ENCODE results near the gene SAP30BP. TPM values are rescaled to one million over a fixed set of nuclear protein-coding genes. Genes with fewer than 3 reads are reported as not detected.

The SAP30BP gene
- total RNA-seq, 1 experiment from 2014 or later: 149 TPM

GRCh38 chr17:75752405-75752709, 85.2 kb downstream of the SAP30BP start:
- RAD21 ChIA-PET (ENCODE audit: low non-redundant PET in 1 of 2, low total read pairs in 2 of 2, uncharacterized antibody in 2 of 2, unreplicated experiment in 2 of 2): no interaction called here
- Histone ChIP-seq H3K36me3 (ENCODE audit: control insufficient read depth in 1 of 2, insufficient read depth in 2 of 2, low read length in 2 of 2) (peaks cover 35 to 85% of the 10 kb centered on the region in 2 experiments), H3K4me3 (replicated peaks in 1 of 2; ENCODE audit: low read depth in 1 of 2, low read length in 2 of 2) (no peak overlapping the region), H3K4me2 (ENCODE audit: low read length) (no peak overlapping the region), H3K27ac (ENCODE audit: low read depth, low read length) (no peak overlapping the region), H3K9me2 (ENCODE audit: insufficient read depth) (no peaks in the 10 kb centered on the region), H2AFZ (ENCODE audit: low read depth, low read length, poor library complexity, severe bottlenecking) (no peak overlapping the region), H3K9ac (ENCODE audit: low read length) (no peak overlapping the region), H3K79me2 (ENCODE audit: insufficient read depth, low read length) (no peaks in the 10 kb centered on the region; the same call in 1 of the 2 replicates), H3K4me1 (ENCODE audit: control insufficient read depth in 1 of 2, insufficient read depth in 2 of 2, low read length in 2 of 2) (peaks cover 0 to 3% of the 10 kb centered on the region in 2 experiments; a peak in 1 of 4 replicates), H3K9me3 (ENCODE audit: control insufficient read depth in 1 of 2, insufficient read depth in 1 of 2, low read depth in 1 of 2, low read length in 2 of 2) (no peaks in the 10 kb centered on the region), H3K27me3 (ENCODE audit: insufficient read depth, low read length) (no peaks in the 10 kb centered on the region), H4K20me1 (ENCODE audit: insufficient read depth) (no peaks in the 10 kb centered on the region; the same call in 1 of the 2 replicates)
- no TSS peak for BruUV-seq (replicated peaks)
- DNase-seq (ENCODE audit: low read depth, low spot score) (no peak), ATAC-seq (no peak)
- intact Hi-C loops (cut with micrococcal nuclease): loop anchor here (10.0 kb wide), 1 partner anchor 328 kb away; no protein-coding TSS in a partner anchor
- CTCF ChIA-PET: interaction anchor here (1.5 to 1.8 kb wide), 2 partner anchors 14 to 73 kb away, joined by 3 to 4 read pairs; no protein-coding TSS in a partner anchor
- no peak for TF ChIP-seq EGR1 (IDR thresholded peaks at IDR 0.05; ENCODE audit: low read depth)
- TF ChIP-seq SIN3A (IDR thresholded peaks at IDR 0.05; ENCODE audit: low read depth): no peak
- no peak for TF ChIP-seq SP1 (IDR thresholded peaks at IDR 0.05; ENCODE audit: low read depth)
- no peak for TF ChIP-seq RAD21 (IDR thresholded peaks at IDR 0.05; ENCODE audit: low read depth)
- TF ChIP-seq EZH2phosphoT487 (IDR thresholded peaks at IDR 0.05; ENCODE audit: borderline replicate concordance): no peak
- no peak for TF ChIP-seq FOSL1 (IDR thresholded peaks at IDR 0.05; ENCODE audit: low read depth)
- TF ChIP-seq POLR2AphosphoS5 (IDR thresholded peaks at IDR 0.05; ENCODE audit: low read depth, low read length): peak; percentile 14; the same call in 1 of the 2 replicates
- TF ChIP-seq TCF7L2 (IDR thresholded peaks at IDR 0.05; ENCODE audit: borderline replicate concordance, extremely low read depth, insufficient read depth, insufficient read length): no peak
- TF ChIP-seq POLR2A (IDR thresholded peaks at IDR 0.05; ENCODE audit: borderline replicate concordance, extremely low read depth, insufficient read depth, insufficient read length): no peak
- POLR2A ChIA-PET: no interaction called here

- no peak overlapping the region for H3K4me3 ChIP-seq (replicated peaks in 1 of 2; ENCODE audit: low read depth in 1 of 2, low read length in 2 of 2)
- no peaks in the 10 kb centered on the region for H3K4me1 ChIP-seq (ENCODE audit: control insufficient read depth in 1 of 2, insufficient read depth in 2 of 2, low read length in 2 of 2)
- ChIA-PET POLR2A (interaction anchor here (1.0 kb wide), 1 partner anchor 27 kb away, joined by 3 read pairs; no protein-coding TSS in a partner anchor), CTCF (interaction anchor here (1.0 to 1.8 kb wide), 3 partner anchors 9 to 73 kb away, joined by 3 to 4 read pairs (median 3); no protein-coding TSS in a partner anchor), RAD21 (ENCODE audit: low non-redundant PET in 1 of 2, low total read pairs in 2 of 2, uncharacterized antibody in 2 of 2, unreplicated experiment in 2 of 2) (no interaction called here)
- H3K4me2 ChIP-seq (ENCODE audit: low read length): no peak overlapping the region
- no peak overlapping the region for H3K9ac ChIP-seq (ENCODE audit: low read length)
- no peak overlapping the region for H3K27ac ChIP-seq (ENCODE audit: low read depth, low read length)
- intact Hi-C loops (cut with micrococcal nuclease): loop anchor here (10.0 kb wide), 1 partner anchor 328 kb away; no protein-coding TSS in a partner anchor
- H3K36me3 ChIP-seq (ENCODE audit: control insufficient read depth in 1 of 2, insufficient read depth in 2 of 2, low read length in 2 of 2): peaks cover 37 to 88% of the 10 kb centered on the region in 2 experiments
- no peaks in the 10 kb centered on the region for H3K9me2 ChIP-seq (ENCODE audit: insufficient read depth)
- no peaks in the 10 kb centered on the region for H4K20me1 ChIP-seq (ENCODE audit: insufficient read depth)
- TF ChIP-seq ATF3 (IDR thresholded peaks at IDR 0.05) (no peak), REST (IDR thresholded peaks at IDR 0.05; ENCODE audit: low read depth) (no peak), EZH2phosphoT487 (IDR thresholded peaks at IDR 0.05; ENCODE audit: borderline replicate concordance) (no peak), POLR2AphosphoS5 (IDR thresholded peaks at IDR 0.05; ENCODE audit: low read depth, low read length) (no peak), CTCF (IDR thresholded peaks at IDR 0.05 in 2 of 3, conservative IDR thresholded peaks at IDR 0.05 in 1 of 3; ENCODE audit: borderline replicate concordance in 1 of 3, insufficient read depth in 1 of 3, low read depth in 2 of 3, low read length in 2 of 3) (peak in 2 of 3 experiments; percentile 10 to 17; a peak in 1 of 6 replicates), ZFX (IDR thresholded peaks at IDR 0.05) (no peak)
- H2AFZ ChIP-seq (ENCODE audit: low read depth, low read length, poor library complexity, severe bottlenecking): no peak overlapping the region
- no peaks in the 10 kb centered on the region for H3K27me3 ChIP-seq (ENCODE audit: insufficient read depth, low read length)
- H3K79me2 ChIP-seq (ENCODE audit: insufficient read depth, low read length): no peaks in the 10 kb centered on the region; the same call in 1 of the 2 replicates
- BruUV-seq (replicated peaks): no TSS peak
- no peaks in the 10 kb centered on the region for H3K9me3 ChIP-seq (ENCODE audit: control insufficient read depth in 1 of 2, insufficient read depth in 1 of 2, low read depth in 1 of 2, low read length in 2 of 2)
- no peak for DNase-seq (ENCODE audit: low read depth, low spot score)
- no peak for ATAC-seq
Measured at GRCh38 chr17:75752802-75753513, 85.8 kb downstream of the SAP30BP start.
